Measurements from ENCODE around the gene SREK1IP1.

- no peak for TF ChIP-seq CTCF (IDR thresholded peaks at IDR 0.05)
- no peak for TF ChIP-seq POLR2A (IDR thresholded peaks at IDR 0.05)
- TF ChIP-seq EP300 (IDR thresholded peaks at IDR 0.05), result no peak
These were observed 2.5 kb downstream of the SREK1IP1 start for GRCh38 chr5:64765804-64766504.
